ENCODE measurements around the gene CCDC102A. TPM values are rescaled to one million over a fixed set of nuclear protein-coding genes. Genes with fewer than 3 reads are reported as not detected.

Gene CCDC102A
- total RNA-seq, 1 experiment from 2014 or later: 8.1 TPM

DNA sequence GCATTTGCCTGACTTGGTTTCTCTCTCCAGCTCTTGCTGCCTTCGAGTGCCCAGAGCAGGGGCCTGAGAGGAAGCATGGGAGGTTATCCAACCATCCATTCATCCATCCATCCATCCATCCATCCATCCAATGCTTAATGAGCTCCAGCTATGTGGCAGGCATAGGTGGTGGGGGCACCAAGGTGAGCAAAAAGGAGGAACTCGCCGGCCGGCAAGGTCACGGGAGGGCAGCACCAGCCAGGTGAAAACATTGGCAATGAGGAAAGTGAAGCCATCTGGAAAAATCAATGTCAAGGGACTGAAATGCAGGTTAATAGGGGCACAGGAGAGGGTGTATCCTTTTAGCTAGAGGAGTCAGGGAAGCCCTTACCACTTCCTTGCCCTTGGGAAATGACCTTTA, 31.9 kb downstream of the CCDC102A start:
- intact Hi-C loops (cut with micrococcal nuclease; ENCODE audit: unreplicated experiment): no loop called here
- no peaks in the 10 kb centered on the region for H3K9me2 ChIP-seq (ENCODE audit: insufficient read depth)
- BruUV-seq (replicated peaks): no TSS peak
- peaks cover 11% of the 10 kb centered on the region; the same call in 1 of the 2 replicates for H3K27me3 ChIP-seq (ENCODE audit: insufficient read depth, low read depth)
- no peak overlapping the region for H3K27ac ChIP-seq
- no peaks in the 10 kb centered on the region for H3K36me3 ChIP-seq (ENCODE audit: low read depth)
- no peak for TF ChIP-seq EZH2 (IDR thresholded peaks at IDR 0.05; ENCODE audit: low read depth)
- no peak for TF ChIP-seq CTCF (conservative IDR thresholded peaks at IDR 0.05)
- no peak for DNase-seq
- CTCF ChIA-PET: interaction anchor here (0.6 kb wide), 1 partner anchor 901 kb away, joined by 6 read pairs; no protein-coding TSS in a partner anchor
- POLR2A ChIA-PET (ENCODE audit: unreplicated experiment): no interaction called here
- H3K9me3 ChIP-seq (ENCODE audit: insufficient read depth, low read depth): no peaks in the 10 kb centered on the region
- no peak overlapping the region for H2AFZ ChIP-seq
- no peak overlapping the region for H3K4me3 ChIP-seq
- no peak overlapping the region for H3K4me2 ChIP-seq
- H3K4me1 ChIP-seq (replicated peaks; ENCODE audit: insufficient read depth): no peaks in the 10 kb centered on the region
- H4K20me1 ChIP-seq (ENCODE audit: insufficient read depth): no peaks in the 10 kb centered on the region
- H3F3A ChIP-seq (ENCODE audit: insufficient read depth, low read depth): no peaks in the 10 kb centered on the region
- no peaks in the 10 kb centered on the region for H3K79me2 ChIP-seq (ENCODE audit: low read depth)

DNA sequence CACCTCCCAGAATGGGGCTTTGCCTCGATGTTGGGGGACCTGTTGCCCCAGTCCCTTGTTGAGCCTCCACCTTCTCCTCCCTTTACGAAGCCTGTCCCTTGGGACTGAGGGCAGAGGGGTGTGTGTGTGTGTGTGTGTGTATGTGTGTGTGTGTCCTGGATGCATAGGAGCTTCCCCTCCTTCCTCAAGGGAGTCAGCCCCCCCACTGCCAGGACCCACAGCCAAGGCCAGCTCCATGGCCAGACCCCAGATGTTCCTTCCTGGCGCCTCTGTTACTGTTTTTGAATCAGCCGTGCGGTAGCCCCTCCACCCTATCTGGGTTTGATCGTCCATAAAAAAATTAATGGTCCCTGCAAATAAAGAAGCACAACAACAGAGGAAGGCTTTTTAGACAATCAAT, 32.4 kb downstream of the CCDC102A start:
- BruUV-seq (replicated peaks): no TSS peak
- no peaks in the 10 kb centered on the region for H3K9me3 ChIP-seq (ENCODE audit: insufficient read depth, low read depth)
- H3K79me2 ChIP-seq (ENCODE audit: low read depth): no peaks in the 10 kb centered on the region
- no peaks in the 10 kb centered on the region for H3K4me1 ChIP-seq (replicated peaks; ENCODE audit: insufficient read depth)
- H2AFZ ChIP-seq: no peak overlapping the region
- intact Hi-C loops (cut with micrococcal nuclease; ENCODE audit: unreplicated experiment): no loop called here
- TF ChIP-seq EZH2 (IDR thresholded peaks at IDR 0.05; ENCODE audit: low read depth): no peak
- TF ChIP-seq CTCF (conservative IDR thresholded peaks at IDR 0.05): no peak
- H3F3A ChIP-seq (ENCODE audit: insufficient read depth, low read depth): no peaks in the 10 kb centered on the region
- H3K9me2 ChIP-seq (ENCODE audit: insufficient read depth): no peaks in the 10 kb centered on the region
- DNase-seq: no peak
- CTCF ChIA-PET: interaction anchor here (0.6 kb wide), 1 partner anchor 900 kb away, joined by 6 read pairs; no protein-coding TSS in a partner anchor
- peaks cover 11% of the 10 kb centered on the region; the same call in 1 of the 2 replicates for H3K27me3 ChIP-seq (ENCODE audit: insufficient read depth, low read depth)
- no peak overlapping the region for H3K4me3 ChIP-seq
- no peak overlapping the region for H3K4me2 ChIP-seq
- POLR2A ChIA-PET (ENCODE audit: unreplicated experiment): no interaction called here
- H4K20me1 ChIP-seq (ENCODE audit: insufficient read depth): no peaks in the 10 kb centered on the region
- H3K27ac ChIP-seq: no peak overlapping the region
- no peaks in the 10 kb centered on the region for H3K36me3 ChIP-seq (ENCODE audit: low read depth)

- Histone ChIP-seq H4K20me1 (ENCODE audit: insufficient read depth) (no peaks in the 10 kb centered on the region), H3F3A (ENCODE audit: insufficient read depth, low read depth) (no peaks in the 10 kb centered on the region), H3K4me2 (no peak overlapping the region), H3K27me3 (ENCODE audit: insufficient read depth, low read depth) (peaks cover 8% of the 10 kb centered on the region; the same call in 1 of the 2 replicates), H3K4me1 (replicated peaks; ENCODE audit: insufficient read depth) (no peaks in the 10 kb centered on the region), H3K27ac (no peak overlapping the region), H3K36me3 (ENCODE audit: low read depth) (no peaks in the 10 kb centered on the region), H3K9me3 (ENCODE audit: insufficient read depth, low read depth) (no peaks in the 10 kb centered on the region), H3K4me3 (no peak overlapping the region), H3K9me2 (ENCODE audit: insufficient read depth) (no peaks in the 10 kb centered on the region), H2AFZ (no peak overlapping the region), H3K79me2 (ENCODE audit: low read depth) (no peaks in the 10 kb centered on the region)
- BruUV-seq (replicated peaks): no TSS peak
- ChIA-PET POLR2A (ENCODE audit: unreplicated experiment) (no interaction called here), CTCF (no interaction called here)
- no peak for TF ChIP-seq CTCF (conservative IDR thresholded peaks at IDR 0.05)
- TF ChIP-seq EZH2 (IDR thresholded peaks at IDR 0.05; ENCODE audit: low read depth): no peak
- intact Hi-C loops (cut with micrococcal nuclease; ENCODE audit: unreplicated experiment): no loop called here
- no peak for DNase-seq
These were observed 33.0 kb downstream of the CCDC102A start for GRCh38 chr16:57503366-57503765.
